GM13976 (cell line): ENCODE measurements around the gene TREML2.

ENCODE experiments used
- DNase-seq: peaks from one replicate; pipeline ENCODE4 v3.0.0; 2012; ENCODE audit warnings: low spot score
- in situ Hi-C: fragments of 300-500 bp; cut with MboI; formaldehyde crosslinking; loops from one replicate; pipeline ENCODE4 v1.12.0; 2022; ENCODE audit warnings: low sequenced_read_pairs, mixed read lengths, inconsistent platforms; ENCODE audit not compliant: unreplicated experiment
- TF ChIP-seq, protein P1 (sequence below): IDR thresholded peaks from 2 replicates; pipeline ENCODE4 v1.5.1; 2012; ENCODE audit warnings: borderline replicate concordance, mild to moderate bottlenecking; ENCODE audit not compliant: insufficient read depth; ENCODE audit errors: extremely low read depth, missing control alignments, control extremely low read depth

Gene TREML2

GRCh38 chr6:41170547-41171160 lies 30.3 kb downstream of the TREML2 start:
- no peak for DNase-seq
- TF ChIP-seq, protein P1, sequence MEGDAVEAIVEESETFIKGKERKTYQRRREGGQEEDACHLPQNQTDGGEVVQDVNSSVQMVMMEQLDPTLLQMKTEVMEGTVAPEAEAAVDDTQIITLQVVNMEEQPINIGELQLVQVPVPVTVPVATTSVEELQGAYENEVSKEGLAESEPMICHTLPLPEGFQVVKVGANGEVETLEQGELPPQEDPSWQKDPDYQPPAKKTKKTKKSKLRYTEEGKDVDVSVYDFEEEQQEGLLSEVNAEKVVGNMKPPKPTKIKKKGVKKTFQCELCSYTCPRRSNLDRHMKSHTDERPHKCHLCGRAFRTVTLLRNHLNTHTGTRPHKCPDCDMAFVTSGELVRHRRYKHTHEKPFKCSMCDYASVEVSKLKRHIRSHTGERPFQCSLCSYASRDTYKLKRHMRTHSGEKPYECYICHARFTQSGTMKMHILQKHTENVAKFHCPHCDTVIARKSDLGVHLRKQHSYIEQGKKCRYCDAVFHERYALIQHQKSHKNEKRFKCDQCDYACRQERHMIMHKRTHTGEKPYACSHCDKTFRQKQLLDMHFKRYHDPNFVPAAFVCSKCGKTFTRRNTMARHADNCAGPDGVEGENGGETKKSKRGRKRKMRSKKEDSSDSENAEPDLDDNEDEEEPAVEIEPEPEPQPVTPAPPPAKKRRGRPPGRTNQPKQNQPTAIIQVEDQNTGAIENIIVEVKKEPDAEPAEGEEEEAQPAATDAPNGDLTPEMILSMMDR = no peak
- in situ Hi-C loops = no loop called here

- no peak for DNase-seq
- TF ChIP-seq, protein P1 = no peak
- in situ Hi-C loops = no loop called here
Measured at GRCh38 chr6:41167173-41167963, 33.6 kb downstream of the TREML2 start.

DNA sequence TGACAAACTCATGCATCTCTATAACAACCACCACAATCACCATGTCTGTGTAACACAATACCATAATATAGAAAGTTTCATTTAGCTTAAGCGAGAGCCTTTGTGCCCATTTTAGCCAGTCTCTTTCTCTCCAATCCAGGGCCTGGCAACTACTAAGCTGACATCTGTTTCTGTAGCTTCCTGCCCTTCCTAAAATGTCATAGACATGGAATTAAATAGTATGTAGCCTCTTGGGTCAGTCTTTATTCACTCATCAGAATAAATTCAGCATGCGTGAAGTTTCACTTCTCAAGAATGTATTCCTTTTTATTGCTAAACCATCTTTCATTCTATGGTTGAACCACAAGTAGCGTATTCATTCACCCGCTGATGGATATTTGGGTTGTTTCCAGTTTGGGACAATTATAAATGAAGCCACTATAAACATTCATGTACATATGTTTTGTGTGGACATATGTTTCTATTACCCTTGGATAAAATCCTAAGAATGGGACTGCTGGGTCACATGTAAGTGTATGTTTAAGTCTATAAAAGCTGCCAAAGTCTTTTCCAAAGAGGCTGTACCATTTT lies 36.3 kb downstream of the TREML2 start:
- in situ Hi-C loops = no loop called here
- TF ChIP-seq, protein P1 = no peak
- no peak for DNase-seq

GRCh38 chr6:41163419-41163717 lies 37.6 kb downstream of the TREML2 start:
- DNase-seq = no peak
- in situ Hi-C loops = no loop called here

DNA sequence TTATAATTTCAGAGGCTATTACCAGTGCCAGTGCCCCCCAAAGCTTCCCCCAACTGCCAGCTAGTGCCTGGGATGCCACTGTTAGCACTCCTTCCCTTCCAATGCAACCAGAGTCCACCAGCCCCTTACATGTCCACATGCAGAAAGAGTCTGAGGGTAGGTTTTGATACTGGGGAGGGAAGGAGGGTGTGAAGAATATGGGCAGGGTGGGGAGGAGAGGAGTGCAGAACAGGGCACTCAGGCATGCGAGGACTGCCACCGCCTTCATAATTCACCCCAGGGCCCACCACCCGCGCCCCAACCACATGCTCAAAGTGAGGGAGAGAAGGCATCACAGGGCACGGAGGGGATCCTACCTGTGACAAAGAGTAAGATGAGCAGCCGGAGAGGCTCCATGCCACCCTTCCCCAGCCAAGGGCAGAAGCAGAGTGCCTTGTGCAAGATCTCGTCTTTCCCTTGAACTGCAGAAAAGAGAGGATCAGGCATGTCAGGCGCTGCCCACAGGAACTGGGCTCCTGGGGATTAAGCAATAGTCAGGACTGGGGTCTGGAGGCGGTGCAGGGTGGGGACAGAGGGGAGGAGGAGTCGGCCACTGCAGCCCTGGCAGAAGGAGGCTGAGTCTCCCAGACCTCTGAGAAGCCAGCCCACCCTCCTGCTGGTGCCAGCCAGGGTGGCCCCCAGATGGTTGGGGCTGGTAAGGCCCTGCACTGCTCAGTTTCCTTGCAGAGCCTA lies 38.1 kb downstream of the TREML2 start, which contains the start of gene TREM2:
Gene TREM2 (minus strand): TSS at position 430 of the 732 bp plus-strand sequence. CDS start 34 bp downstream, at position 396.
- DNase-seq = no peak
- in situ Hi-C loops = no loop called here
- TF ChIP-seq, protein P1 = no peak

More at GRCh38 chr6:41163419-41163717, 37.6 kb downstream of the TREML2 start:
- TF ChIP-seq, protein P1 = no peak

GRCh38 chr6:41161851-41162552 lies 38.9 kb downstream of the TREML2 start:
- TF ChIP-seq, protein P1 = no peak
- DNase-seq = no peak
- in situ Hi-C loops = no loop called here
